NCI-H524 treated with DMSO at 0.1 percent for 48 hours (cell line): Measurements from ENCODE around the gene BATF.

Experiments
- DNase-seq: peaks from one replicate; lab custom pipeline; 2025; lab: John Stamatoyannopoulos, UW

BATF gene

DNA sequence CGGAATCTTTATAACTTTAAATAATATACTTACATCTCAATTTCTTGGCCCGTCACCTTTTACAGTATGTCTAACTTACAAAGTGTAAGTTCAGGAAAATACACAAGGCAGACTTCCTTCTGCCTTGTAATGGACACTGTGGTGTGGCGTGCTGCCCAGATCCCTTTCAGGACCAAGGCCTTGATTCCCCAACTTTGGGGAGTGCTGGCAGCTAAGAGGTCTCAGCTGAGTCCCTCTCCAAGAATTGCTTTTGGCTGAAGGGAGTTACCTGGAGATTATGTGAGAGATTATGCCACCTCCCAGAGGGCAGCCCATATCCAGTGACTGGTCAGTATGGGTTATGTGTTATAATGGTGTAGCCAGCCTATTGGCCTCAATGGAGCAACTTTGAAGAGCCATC is 21.2 kb upstream of the BATF start:
- DNase-seq, result no peak

DNA sequence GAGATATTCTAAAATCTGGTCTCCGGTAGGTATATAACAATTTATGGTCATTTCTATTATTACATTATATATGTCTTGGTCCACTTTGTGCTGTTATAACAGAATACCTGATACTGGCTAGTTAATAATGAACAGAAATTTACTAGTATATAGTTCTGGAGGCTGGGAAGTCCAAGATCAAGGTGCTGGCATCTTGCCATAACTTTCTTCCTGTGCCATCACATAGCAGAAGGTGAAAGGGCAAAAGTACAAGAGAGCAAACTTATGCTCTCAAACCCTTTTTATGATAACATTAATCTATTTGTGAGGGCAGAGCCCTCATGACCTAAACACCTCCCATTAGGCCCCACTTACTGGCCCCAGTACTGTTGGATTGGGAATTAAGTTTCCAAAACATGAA is 17.9 kb upstream of the BATF start:
- no peak for DNase-seq

DNA sequence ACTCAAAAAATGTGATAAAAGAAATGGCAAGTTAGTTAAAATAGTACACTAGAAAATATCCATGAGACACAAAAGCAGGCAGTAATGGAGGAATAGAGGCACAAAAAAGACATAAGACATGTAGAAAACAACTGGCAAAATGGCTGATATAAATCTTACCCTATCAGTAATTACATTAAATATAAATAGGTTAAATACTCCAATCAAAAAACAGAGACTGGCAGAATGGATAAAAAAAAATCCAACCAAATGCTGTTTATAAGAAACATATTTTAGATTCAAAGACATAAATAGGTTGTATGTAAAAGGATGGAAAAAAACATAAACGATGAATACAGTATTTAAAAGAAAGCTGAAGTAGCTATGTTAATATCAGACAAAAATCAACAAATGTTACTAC is 15.3 kb upstream of the BATF start:
- DNase-seq, result no peak

DNA sequence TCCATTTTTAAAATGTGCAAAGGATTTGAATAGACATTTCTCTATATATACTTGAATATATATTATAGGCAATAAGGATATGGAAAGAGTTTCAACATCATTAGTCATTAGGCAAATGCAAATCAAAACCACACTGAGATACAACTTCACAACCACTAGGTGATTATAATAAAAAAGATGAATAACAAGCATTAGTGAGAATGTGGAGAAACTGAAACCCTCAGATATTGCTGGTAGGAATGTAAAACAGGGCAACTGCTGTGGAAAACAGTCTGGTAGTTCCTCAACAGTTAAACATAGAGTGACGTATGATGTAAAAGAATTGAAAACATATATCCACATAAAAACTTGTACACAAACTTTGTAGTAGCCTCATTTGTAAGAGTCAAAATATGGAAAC is 11.7 kb upstream of the BATF start:
- no peak for DNase-seq

DNA sequence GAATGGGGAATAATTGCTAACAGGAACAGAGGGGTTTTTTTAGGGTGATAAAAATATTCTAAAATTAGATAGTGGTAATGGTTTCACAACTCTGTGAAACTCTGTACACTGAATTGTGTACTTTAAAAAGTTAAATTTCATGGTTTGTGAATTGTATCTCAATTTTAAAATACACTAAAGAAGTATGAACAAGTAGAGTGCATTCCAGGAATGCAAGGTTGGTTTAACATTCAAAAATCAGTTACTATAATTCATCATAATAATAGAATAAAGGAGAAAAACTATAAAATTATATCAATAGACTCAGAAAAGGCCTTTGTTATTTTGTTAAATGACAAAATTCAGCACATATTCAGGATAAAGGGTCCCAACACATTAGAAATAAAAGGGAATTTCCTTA is 11.1 kb upstream of the BATF start:
- no peak for DNase-seq

DNA sequence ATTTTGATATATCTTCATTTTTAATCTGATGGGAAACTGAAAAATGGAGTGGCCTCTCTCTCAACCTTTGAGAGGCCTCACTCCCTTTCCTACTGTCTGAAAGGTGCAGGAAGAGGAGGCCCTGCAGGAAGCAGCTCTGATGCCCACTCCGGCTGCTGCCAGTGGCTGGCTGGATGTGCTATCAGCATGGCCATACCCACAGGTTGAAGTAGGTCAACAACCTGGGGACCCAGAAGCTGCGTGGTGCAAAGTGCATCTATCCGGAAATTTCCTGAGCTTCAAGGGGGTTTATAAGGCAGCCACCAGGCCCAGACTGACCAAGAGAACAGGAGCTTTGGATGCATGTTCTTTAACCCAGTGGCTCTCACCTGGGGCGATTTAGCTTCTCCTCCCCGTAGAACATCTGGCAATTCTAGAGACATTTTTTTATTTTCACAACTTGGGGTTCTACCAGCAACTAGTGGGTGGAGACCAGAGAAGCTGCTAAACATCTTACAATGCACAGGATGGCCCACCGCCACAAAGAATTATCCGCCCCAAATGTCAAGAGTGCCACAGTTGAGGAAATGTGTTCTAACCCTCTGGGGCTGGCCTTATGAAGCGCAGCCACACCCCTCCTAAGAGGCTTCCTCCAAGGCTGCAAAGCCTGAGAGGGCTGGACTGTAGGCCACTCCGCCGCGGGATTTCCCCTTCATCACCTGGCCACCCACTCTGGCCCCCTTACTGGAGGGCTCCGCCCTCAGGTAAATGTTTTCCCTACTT is 8.2 kb upstream of the BATF start:
- DNase-seq, result no peak

DNA sequence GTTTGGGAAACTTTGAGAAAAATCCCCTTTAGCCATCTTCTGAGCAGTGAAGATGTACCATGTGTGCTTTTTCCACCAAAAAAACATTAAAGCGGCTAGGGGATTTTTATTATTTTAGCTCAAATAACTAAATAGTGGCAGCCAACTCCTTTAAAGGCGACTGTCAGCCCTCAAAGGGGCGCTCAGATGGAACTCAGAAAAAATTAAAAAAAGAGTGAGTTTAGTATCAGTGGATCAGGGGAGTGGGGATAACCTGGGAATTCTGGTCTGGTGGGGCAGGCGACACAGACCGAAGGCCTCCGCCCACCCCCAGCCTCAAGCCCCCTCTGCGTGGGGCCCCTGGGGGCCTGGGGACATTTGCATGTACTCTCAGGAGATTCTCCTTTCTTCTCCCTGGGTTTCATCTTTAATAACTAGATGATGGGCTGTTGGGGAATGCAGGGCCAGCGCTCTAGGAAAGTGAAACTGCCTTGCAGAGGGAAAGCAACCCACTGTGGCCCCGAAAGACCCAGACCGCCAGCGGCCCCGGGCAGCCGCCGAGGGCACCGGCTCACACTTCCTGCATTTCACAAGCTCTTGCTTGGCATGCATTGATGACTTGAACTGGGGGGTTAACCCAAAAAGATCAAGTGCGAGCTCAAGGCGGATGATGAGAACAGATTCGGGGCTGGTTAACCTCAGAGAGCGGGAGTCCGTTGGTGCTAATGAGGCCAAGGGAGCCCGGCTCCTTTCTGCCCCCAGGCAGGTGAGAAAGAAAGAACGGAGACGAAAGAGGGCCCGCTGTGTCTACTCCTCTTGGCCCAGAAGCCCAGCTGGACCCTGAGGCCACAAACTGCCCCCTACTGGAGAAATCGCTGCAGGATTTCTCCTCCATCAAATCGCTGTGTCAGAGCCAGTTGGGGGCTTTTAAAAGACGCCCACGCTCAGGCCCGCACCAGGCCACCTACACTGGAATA is 7.3 kb upstream of the BATF start:
- DNase-seq, result no peak

DNA sequence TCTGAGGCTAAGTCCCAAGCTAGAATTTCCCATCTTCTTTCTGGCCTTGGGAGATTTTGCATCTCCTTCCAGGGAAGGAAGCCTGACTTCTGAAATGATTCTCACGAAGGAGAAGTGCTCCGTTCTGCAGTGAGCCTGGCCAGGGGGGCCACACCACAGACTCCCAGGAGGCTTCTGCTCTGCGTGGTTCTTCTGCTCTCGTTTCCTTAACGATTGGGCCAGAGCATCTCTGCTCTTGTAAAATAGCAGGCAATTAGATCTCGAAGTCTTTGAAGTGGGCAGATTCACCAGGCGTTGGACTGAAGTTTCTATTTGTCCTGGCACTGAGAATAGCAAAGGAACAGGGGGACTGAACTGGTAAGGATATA is 6.7 kb upstream of the BATF start:
- no peak for DNase-seq

DNA sequence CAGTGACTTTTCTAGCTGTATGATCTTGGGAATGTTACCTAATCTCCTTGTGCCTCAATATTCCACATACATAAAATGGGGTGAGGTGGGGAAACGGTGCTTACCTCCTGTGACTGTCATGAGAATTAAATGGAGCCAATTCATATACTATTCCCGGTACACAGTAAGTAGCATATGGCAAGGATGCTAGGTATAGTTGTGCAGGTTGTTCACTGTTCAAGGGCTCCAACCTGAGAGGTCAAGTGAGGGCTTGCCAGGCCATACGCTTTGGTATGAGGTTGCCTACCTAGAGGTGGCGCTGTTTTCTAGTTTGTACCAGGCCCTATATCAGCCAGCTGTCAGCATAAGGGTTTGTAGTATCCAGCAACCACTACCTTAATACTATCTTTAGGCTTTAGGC is 3.6 kb upstream of the BATF start:
- no peak for DNase-seq

DNA sequence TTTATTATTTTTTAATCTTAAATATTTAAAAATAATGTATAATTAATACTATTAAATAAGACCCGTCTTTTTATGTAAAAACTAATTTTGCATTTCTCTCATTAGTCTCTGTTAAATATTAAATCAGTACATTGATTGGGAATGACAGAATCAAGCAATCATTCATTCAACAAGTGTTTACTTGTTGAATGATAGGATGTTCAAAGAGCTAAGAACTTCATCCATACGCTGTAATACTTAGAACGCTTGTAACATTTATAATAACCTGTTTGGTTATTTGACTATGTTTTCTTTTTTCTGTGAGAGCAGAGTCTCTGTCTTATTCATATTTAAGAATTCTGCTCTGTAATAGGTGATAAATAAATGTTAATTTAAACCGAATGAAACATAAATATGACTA is 2.9 kb upstream of the BATF start:
- no peak for DNase-seq

DNA sequence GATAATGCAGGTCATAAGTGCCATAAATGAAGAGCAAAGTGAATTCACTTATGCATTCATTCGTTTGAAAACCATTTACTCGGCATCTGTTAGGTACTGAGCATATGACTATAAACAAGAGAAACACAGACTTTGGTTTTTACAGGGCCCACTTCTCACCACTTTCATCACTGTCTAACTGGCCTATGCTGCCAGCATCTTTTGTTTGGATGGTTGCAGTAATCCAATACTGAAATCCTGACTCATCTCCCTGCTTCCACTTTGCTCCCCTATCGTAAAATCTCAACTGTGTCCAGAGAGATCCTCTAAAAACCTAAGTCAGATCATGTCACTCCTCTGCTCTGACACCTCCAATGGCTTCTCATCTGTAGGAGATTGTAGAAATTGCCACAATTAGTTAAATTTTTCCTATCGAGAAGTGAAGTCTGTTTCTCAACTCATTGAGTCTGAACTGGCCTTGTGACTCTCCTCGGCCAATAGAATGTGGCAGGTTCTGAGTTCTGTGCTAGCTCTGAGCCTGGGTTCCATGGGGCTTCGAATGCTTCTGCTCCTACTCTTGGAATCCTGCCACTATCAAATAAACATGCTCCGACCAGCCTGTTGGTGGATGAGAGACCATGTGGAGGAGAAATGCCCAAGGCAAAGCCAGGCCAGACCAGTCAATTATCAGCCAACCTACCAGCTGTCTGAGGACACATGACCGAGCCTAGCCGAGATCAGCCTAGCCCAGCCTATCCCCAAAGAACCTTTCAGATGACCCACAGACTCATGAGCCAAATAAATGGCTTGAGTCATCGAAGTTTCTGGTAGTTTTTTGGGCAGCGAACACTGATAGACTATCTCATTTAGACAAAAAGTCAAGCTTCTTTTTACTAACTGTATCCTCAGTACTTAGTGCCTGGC is 2.2 kb upstream of the BATF start:
- no peak for DNase-seq

DNA sequence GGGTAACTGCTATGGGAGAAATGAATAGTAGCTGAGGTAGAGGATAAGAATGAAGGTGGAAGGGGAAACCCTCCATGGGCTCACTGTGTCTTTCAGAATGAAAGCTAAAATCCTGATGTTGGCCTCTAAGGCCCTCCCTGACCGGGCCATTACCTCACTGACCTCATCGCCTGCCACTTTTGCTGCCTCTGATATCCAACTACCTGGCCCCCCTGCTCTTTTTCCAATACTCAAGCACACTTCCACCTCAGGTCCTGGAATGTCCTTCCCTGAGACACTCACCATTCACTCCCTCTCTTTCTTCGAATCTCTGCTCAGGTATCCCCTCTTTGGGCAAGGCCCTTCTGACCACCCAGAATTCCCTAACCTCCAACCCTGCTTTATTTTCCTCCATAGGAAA is 1.4 kb upstream of the BATF start:
- DNase-seq, result no peak

DNA sequence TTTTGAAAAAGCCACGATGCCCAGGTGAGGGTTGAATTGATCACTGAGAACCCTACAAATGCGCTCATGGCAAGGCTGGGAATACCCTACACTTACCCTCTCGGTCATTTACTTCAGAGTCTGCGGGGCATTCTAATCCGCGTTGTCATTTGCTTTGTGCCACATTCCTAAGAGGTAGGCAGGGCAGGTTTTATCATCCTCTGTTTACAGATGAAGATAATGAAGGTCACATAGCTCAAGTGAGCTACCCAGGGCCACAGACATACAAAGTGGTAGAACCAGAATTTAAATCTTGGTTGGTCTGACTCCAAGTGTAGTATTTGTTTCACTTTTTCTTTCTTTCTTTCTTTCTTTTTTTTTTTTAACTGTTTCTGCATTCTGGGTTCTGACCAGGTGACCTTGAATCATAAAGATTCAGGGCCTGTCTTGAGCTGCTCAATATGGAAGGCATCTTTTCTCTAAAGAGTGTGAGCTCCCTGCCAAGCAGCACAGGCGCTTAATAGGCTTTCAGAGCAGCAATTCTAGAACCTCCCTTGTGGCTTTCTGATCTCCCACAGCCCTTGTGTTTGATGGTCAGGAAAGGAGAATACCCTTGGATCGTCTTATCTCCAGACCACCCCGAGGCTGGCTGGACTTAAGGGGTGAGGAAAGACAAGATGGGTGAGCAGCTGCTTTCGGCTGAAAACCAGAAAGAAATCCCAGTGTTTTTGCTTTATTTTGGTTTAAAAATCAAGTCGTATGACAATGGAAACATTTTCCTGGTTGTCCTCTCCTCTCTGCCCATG is 662 bp upstream of the BATF start:
- no peak for DNase-seq

DNA sequence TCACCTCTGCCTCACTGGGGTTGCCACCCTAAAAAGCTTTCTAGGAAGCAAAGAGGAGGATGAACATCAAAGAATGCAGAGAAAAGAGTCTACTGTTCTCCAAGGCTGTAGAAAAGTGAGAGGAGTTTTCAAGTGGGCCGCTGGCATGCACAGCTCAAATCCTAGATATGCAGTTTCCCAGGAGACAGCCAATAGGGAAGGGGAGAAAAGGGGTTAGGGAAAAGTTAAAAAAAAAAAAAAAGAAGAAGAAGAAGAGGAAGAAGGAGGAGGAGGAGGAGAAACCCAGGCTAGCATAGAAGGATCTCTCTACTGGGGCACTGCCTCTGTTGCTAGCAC is 682 bp downstream of the BATF start:
- no peak for DNase-seq

DNA sequence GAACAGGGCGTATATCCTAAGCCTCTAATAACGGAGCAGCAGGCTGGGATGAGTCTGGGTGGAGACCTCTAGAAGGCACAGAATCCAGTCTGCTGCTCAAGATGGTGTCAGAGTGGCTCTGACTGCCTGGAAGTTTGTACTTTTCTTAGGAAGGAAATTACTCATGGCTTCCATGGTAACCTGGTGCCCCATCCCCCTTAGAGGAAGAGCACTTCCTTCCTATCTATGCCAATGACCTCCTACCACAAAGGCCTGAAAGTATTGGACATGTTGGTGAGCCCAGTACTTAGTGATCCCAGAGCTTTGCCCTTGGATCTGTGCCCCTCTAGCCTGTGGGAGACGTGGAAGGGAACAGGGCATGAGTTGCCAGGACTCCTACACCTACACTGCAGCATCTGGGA is 1.5 kb downstream of the BATF start:
- DNase-seq, result no peak

DNA sequence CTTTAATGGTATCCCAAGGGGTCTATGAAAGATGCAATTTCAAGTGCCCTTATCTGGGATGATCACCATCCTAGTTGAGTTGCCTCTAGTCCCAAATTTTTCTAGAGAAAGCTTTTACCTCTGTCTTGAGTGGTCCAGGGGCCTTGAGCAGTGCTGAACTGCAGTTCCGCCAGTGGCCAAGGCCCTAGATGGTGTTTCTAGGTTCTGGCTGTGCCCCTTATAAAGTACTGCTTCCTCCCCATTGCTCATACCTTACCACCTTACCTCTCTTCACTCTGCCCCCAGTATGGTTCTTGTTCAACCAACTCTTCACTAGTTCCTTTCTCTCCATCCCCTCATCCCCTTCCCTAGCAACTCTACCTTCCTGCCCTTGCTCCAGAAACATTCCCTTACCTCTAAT is 3.7 kb downstream of the BATF start:
- no peak for DNase-seq

DNA sequence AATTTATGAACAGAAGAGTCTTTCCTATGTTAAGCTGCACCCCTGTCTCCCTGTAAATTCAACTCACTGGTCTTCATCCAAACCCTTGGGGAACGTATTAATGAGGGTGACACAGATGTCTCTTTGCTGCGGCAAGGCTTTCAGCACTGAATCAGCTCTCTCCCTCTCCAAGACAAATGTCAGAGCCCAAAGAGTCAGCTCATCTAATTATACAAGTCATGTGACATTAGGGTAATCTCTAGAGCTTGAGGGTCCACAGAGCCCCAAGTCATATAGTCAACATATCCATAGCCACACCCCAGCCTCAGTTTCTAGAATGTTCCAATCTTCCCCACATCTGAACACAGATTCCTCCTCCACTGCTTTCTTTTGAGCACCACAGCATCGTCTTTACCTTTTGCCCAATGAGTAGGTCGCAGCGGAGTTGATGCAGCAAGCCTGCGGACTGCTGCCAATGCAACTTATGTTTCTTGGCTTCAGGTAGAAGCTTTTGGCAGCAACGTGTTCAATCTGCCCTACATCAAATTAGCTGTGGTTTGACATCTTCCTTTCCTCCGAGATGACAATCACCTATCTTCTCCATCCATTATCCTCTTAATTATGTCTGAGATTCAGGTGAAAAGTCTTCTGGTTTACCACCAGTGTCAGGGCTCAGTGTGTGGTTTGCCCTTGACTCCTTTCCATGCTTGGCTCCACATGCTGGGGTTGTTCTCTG is 5.3 kb downstream of the BATF start:
- DNase-seq, result no peak

DNA sequence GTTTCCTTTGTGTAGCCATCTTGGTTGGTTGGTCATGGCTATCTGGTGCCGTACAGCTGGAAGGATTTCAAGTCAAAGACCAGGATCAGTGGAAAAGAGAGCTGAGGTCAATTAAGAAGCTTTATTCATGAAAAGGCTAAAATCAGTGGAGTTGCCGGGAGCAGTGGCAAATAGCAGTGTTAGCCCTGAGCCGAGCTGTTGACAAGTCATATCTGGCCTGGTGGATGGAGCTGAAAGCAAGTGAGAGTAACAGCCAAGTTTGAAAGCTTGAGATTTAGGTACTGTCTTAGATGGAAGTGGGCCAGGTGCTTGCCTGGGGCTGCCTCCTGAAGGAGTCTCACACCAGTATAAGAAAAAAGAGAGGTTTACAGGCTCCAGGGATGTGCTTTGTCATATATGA is 9.0 kb downstream of the BATF start:
- DNase-seq, result no peak

DNA sequence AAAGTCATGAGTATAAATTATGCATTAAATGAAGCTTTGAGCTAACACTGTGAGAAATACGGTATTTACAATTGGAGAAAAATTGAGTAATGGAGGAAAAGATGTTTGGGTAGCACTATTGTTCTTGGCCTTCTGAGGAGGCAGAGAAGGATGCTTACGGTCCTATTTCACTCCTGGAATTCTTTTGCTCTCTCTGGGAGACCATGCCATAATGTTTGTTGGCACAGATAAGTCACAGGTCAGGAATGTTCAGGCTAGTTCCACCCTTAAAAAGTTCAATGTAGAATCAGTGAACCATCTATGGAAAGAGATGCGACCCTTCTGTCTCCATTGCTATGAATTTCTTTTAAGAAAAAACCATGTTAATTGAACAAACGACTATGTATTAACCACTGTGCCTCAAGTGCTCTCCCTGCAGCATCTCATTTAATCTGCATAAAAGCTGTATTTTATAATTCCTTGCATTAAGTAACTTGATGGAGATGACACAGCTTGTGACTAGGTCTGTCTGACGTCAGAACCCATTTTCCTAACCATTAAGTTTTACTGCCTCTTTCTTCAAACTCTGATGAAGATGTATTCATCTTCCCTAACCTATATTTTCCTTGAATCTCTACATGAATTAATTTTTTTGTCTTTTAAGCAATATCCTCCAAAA is 9.5 kb downstream of the BATF start:
- no peak for DNase-seq

DNA sequence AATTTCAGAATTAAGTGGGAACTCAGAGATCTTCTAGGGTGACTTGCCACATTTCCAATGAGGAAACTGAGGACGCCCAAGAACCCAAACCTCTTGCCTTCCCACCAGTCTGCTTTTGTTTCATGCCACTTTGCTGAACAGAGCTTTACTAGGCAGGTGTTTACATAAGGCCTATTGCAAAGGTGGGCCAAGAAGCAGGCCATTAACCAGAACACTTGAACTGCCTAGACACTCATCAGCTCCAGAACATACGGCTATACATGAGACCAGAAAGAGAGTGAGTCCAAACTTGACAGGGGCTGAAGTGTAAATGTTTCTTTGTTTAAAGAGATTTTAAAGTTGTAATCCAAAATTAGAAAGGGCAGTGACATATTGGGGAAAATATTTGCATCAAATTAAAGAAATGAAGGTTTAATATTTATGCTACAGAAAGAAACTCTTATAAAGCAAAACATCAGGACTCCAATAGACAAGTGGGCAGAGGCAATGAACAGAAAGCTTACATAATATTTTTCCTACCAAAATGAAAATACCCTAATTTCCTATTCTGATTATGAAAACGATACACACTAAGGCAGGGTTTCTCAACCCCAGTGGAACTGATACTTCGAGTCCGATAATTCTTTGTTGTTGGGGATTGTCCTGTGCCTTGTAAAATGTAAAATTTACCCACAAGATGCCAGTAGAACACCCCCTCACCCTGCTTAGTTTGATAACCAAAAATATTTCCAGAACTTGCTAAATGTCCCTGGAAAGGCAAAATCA is 11.7 kb downstream of the BATF start:
- no peak for DNase-seq
